Panc1 (cell line): Measurements from ENCODE around the gene HOXB7. TPM values are rescaled to one million over a fixed set of nuclear protein-coding genes. Genes with fewer than 3 reads are reported as not detected.
A peak's percentile ranks its signal among the peaks of the same experiment; 100 is the strongest.

Experiments used
- ATAC-seq: fragments of 200-7000 bp; cut with Tn5 transposase; 2 replicates; pipeline ENCODE4 v1.9.1; 2020; ENCODE audit warnings: mild to moderate bottlenecking, moderate library complexity
- BruUV-seq: library from RNA; stranded (reverse); fragments of 400-500 nt; replicated peaks from 2 replicates; lab custom pipeline; 2021; lab: Mats Ljungman, UMichigan
- CTCF ChIA-PET: fragments of 300-600 bp; sonication (Branson Sonifier 250); formaldehyde crosslinking; loops from one replicate; lab custom pipeline; 2022; ENCODE audit warnings: antibody characterized with exemption; lab: Charles Lee
- POLR2A ChIA-PET: fragments of 300-600 bp; sonication (Branson Sonifier 250); formaldehyde crosslinking; loops from one replicate; lab custom pipeline; 2022; ENCODE audit warnings: antibody characterized with exemption; lab: Charles Lee
- DNase-seq: peaks from one replicate; pipeline ENCODE4 v3.0.0-alpha.2; 2010; ENCODE audit warnings: low read depth, low spot score
- H3K27ac ChIP-seq: 2 replicates; pipeline ENCODE4 v1.5.1; 2011; ENCODE audit warnings: mild to moderate bottlenecking, low read length, inconsistent platforms
- H3K27me3 ChIP-seq: fragments of 200-500 bp; sonication (Bioruptor generic); 2 replicates; pipeline ENCODE4 v1.6.0; 2014; ENCODE audit warnings: low read length, inconsistent platforms; ENCODE audit not compliant: control insufficient read depth, insufficient read depth
- H3K36me3 ChIP-seq: fragments of 200-500 bp; sonication (Bioruptor generic); 2 replicates; pipeline ENCODE4 v1.5.1; 2014; ENCODE audit warnings: inconsistent platforms, mild to moderate bottlenecking, low read length, moderate library complexity; ENCODE audit not compliant: control insufficient read depth, insufficient read depth
- H3K4me1 ChIP-seq: 2 replicates; pipeline ENCODE4 v1.5.1; 2011; ENCODE audit warnings: inconsistent platforms, mild to moderate bottlenecking, low read length, moderate library complexity; ENCODE audit not compliant: control insufficient read depth, insufficient read depth
- H3K4me3 ChIP-seq, 2 experiments: 2 replicates each; pipeline ENCODE4 v1.5.1; 2011 to 2012; ENCODE audit warnings: low read depth in 2 of 2, low read length in 2 of 2, mild to moderate bottlenecking in 2 of 2, inconsistent platforms in 1 of 2, moderate library complexity in 1 of 2
- H3K9me3 ChIP-seq: fragments of 200-500 bp; sonication (Bioruptor generic); 2 replicates; pipeline ENCODE4 v1.5.1; 2014; ENCODE audit warnings: low read depth, mild to moderate bottlenecking, inconsistent platforms, low read length, moderate library complexity; ENCODE audit not compliant: control insufficient read depth, insufficient read depth
- POLR2AphosphoS5 ChIP-seq: IDR thresholded peaks from 2 replicates; pipeline ENCODE4 v1.6.1; 2012; ENCODE audit warnings: mild to moderate bottlenecking, low read depth, low read length, moderate library complexity
- SIN3A ChIP-seq: IDR thresholded peaks from 2 replicates; pipeline ENCODE4 v1.6.1; 2012; ENCODE audit warnings: low read depth, mild to moderate bottlenecking, low read length, moderate library complexity, borderline replicate concordance; ENCODE audit not compliant: insufficient read depth
- TCF7L2 ChIP-seq: IDR thresholded peaks from 2 replicates; pipeline ENCODE4 v1.6.1; 2011; ENCODE audit warnings: mild to moderate bottlenecking, low read depth, low read length, inconsistent platforms
- in situ Hi-C: cut with HindIII; loops from 2 replicates; pipeline ENCODE4 v1.10.0; 2016; ENCODE audit warnings: low sequenced_read_pairs, low pct_unique_long_range_greater_than_20kb
- intact Hi-C: fragments of 100-400 bp; cut with micrococcal nuclease; formaldehyde crosslinking; loops from one replicate; pipeline ENCODE4 v1.10.0; 2022; ENCODE audit not compliant: unreplicated experiment
- microRNA-seq: library from miRNA; unstranded; fragments of <30 nt; microRNA quantifications from one replicate; pipeline ENCODE4 v1.1.0, GENCODE V29; 2020; ENCODE audit not compliant: unreplicated experiment
- total RNA-seq: library from RNA; stranded (reverse); gene quantifications from one replicate; pipeline ENCODE4 v1.2.1, GENCODE V29; 2021; ENCODE audit not compliant: unreplicated experiment
- TF ChIP-seq, protein P1 (sequence below), 2 experiments: IDR thresholded peaks; 2 replicates each; pipeline ENCODE4 v1.6.1; 2011 to 2012; ENCODE audit warnings: low read depth in 2 of 2, control low read depth in 1 of 2, low read length in 1 of 2, mild to moderate bottlenecking in 1 of 2, moderate library complexity in 1 of 2; ENCODE audit not compliant: insufficient read depth in 1 of 2
- TF ChIP-seq, protein P2 (sequence below): fragments of 450-650 bp; IDR thresholded peaks from 2 replicates; pipeline ENCODE4 v1.5.1; 2017; ENCODE audit warnings: mild to moderate bottlenecking

The HOXB7 gene
- total RNA-seq, 1 experiment from 2014 or later = 44.0 TPM

DNA sequence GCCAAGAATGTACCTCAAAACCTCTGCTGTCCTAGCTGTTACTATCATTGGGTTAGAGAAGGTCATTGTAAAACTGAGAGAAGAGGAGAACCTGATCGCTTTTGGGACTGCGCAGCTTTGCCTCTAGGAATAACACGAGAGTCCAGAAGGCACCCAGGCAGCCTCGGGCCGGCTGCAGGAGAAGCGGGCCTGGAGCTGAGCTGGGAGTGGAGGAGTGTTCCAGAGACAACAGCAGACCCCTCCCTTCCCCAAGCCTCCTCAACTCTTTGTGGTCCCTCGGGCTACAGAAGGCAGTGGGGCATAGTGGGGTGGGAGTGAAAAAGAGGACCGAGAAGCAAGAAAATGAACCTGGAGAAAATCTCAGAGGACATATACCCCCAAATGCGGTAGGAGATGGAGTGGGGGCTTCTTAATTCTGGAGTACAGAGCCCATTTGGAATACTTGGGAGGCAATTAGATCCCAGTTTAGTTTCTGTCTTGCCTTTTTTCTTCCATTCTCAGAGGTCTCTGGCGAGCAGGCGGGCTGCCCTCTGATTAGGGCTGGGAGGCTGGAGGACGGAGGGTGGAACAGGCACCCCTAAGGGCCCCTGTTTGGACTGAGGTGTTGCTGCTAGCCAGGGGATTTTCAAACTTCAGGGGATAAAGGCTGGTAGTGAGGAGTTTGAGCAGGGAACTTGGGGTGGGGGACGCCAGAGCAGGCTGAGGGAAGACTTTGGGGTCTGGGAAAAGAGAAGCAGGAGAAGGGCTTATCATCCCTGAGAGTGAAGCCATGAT, 52.6 kb downstream of the HOXB7 start:
- H3K9me3 ChIP-seq = no peaks in the 10 kb centered on the region
- in situ Hi-C loops = loop anchor here (5.0 kb wide), 1 partner anchor 59 kb away; the partner anchor contains the start of gene HOXB8
- TF ChIP-seq POLR2AphosphoS5 = no peak; the same call in none of the 2 replicates
- TF ChIP-seq, protein P1, sequence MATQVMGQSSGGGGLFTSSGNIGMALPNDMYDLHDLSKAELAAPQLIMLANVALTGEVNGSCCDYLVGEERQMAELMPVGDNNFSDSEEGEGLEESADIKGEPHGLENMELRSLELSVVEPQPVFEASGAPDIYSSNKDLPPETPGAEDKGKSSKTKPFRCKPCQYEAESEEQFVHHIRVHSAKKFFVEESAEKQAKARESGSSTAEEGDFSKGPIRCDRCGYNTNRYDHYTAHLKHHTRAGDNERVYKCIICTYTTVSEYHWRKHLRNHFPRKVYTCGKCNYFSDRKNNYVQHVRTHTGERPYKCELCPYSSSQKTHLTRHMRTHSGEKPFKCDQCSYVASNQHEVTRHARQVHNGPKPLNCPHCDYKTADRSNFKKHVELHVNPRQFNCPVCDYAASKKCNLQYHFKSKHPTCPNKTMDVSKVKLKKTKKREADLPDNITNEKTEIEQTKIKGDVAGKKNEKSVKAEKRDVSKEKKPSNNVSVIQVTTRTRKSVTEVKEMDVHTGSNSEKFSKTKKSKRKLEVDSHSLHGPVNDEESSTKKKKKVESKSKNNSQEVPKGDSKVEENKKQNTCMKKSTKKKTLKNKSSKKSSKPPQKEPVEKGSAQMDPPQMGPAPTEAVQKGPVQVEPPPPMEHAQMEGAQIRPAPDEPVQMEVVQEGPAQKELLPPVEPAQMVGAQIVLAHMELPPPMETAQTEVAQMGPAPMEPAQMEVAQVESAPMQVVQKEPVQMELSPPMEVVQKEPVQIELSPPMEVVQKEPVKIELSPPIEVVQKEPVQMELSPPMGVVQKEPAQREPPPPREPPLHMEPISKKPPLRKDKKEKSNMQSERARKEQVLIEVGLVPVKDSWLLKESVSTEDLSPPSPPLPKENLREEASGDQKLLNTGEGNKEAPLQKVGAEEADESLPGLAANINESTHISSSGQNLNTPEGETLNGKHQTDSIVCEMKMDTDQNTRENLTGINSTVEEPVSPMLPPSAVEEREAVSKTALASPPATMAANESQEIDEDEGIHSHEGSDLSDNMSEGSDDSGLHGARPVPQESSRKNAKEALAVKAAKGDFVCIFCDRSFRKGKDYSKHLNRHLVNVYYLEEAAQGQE (IDR thresholded peaks at IDR 0.05; ENCODE audit: insufficient read depth in 1 of 2, low read depth in 2 of 2, low read length in 1 of 2) = no peak
- TF ChIP-seq SIN3A = no peak
- no peak for TF ChIP-seq TCF7L2
- TF ChIP-seq, protein P2, sequence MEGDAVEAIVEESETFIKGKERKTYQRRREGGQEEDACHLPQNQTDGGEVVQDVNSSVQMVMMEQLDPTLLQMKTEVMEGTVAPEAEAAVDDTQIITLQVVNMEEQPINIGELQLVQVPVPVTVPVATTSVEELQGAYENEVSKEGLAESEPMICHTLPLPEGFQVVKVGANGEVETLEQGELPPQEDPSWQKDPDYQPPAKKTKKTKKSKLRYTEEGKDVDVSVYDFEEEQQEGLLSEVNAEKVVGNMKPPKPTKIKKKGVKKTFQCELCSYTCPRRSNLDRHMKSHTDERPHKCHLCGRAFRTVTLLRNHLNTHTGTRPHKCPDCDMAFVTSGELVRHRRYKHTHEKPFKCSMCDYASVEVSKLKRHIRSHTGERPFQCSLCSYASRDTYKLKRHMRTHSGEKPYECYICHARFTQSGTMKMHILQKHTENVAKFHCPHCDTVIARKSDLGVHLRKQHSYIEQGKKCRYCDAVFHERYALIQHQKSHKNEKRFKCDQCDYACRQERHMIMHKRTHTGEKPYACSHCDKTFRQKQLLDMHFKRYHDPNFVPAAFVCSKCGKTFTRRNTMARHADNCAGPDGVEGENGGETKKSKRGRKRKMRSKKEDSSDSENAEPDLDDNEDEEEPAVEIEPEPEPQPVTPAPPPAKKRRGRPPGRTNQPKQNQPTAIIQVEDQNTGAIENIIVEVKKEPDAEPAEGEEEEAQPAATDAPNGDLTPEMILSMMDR = no peak
- peak overlapping the region; percentile 97 for H3K27ac ChIP-seq
- BruUV-seq = TSS peak; percentile 2
- ChIA-PET CTCF (interaction anchor here (0.8 kb wide), 1 partner anchor 232 kb away, joined by 3 read pairs; no protein-coding TSS in a partner anchor), POLR2A (interaction anchor here (0.5 to 1.6 kb wide), 4 partner anchors 11 to 24 kb away, joined by 4 to 7 read pairs (median 4); no protein-coding TSS in a partner anchor)
- H3K27me3 ChIP-seq = no peaks in the 10 kb centered on the region
- H3K4me1 ChIP-seq = peaks cover 84% of the 10 kb centered on the region
- ATAC-seq (no peak), DNase-seq (no peak)
- H3K36me3 ChIP-seq = peaks cover 3% of the 10 kb centered on the region; the same call in 1 of the 2 replicates
- intact Hi-C loops = no loop called here
- peak overlapping the region; percentile 8 to 14 for H3K4me3 ChIP-seq

Small RNA genes within 50 kb of the gene (microRNA-seq; reads per million reads assigned to microRNA genes)
- 133 reads per million, percentile 58 among the genes with 10 or more reads in this experiment for gene MIR196A1

Other genes starting within 250 kb of the HOXB7 start
- gene SKAP1, start 180.8 kb downstream of the HOXB7 start, total RNA-seq = 0.90 TPM
- not detected for gene HOXB1, start 80.0 kb downstream of the HOXB7 start, total RNA-seq
- gene HOXB2, start 65.9 kb downstream of the HOXB7 start, total RNA-seq = 70.1 TPM
- 27.9 TPM for gene HOXB4, start 32.7 kb downstream of the HOXB7 start, total RNA-seq
- gene HOXB3, start 20.8 kb downstream of the HOXB7 start, total RNA-seq = 127 TPM
- gene HOXB5, start 17.2 kb downstream of the HOXB7 start, total RNA-seq = 67.2 TPM
- 196 TPM for gene HOXB6, start 6.0 kb downstream of the HOXB7 start, total RNA-seq
- 45.9 TPM for gene HOXB8, start 4.3 kb upstream of the HOXB7 start, total RNA-seq
- gene HOXB9, start 15.3 kb upstream of the HOXB7 start, total RNA-seq = 65.9 TPM
- not detected for gene PRAC1, start 111.5 kb upstream of the HOXB7 start, total RNA-seq
- not detected for gene PRAC2, start 112.2 kb upstream of the HOXB7 start, total RNA-seq
- gene HOXB13, start 117.7 kb upstream of the HOXB7 start, total RNA-seq = 8.1 TPM
- gene TTLL6, start 206.2 kb upstream of the HOXB7 start, total RNA-seq = 2.5 TPM
- 282 TPM for gene CALCOCO2, start 220.0 kb upstream of the HOXB7 start, total RNA-seq